ENCODE data around the gene OSBPL5.

The OSBPL5 gene

GRCh38 chr11:3055891-3056290 is 109.2 kb downstream of the OSBPL5 start:
- H3K4me1 ChIP-seq (ENCODE audit: insufficient read depth, poor library complexity, severe bottlenecking): peaks cover 20% of the 10 kb centered on the region
- TF ChIP-seq, protein P1, sequence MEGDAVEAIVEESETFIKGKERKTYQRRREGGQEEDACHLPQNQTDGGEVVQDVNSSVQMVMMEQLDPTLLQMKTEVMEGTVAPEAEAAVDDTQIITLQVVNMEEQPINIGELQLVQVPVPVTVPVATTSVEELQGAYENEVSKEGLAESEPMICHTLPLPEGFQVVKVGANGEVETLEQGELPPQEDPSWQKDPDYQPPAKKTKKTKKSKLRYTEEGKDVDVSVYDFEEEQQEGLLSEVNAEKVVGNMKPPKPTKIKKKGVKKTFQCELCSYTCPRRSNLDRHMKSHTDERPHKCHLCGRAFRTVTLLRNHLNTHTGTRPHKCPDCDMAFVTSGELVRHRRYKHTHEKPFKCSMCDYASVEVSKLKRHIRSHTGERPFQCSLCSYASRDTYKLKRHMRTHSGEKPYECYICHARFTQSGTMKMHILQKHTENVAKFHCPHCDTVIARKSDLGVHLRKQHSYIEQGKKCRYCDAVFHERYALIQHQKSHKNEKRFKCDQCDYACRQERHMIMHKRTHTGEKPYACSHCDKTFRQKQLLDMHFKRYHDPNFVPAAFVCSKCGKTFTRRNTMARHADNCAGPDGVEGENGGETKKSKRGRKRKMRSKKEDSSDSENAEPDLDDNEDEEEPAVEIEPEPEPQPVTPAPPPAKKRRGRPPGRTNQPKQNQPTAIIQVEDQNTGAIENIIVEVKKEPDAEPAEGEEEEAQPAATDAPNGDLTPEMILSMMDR (IDR thresholded peaks at IDR 0.05; ENCODE audit: poor library complexity, severe bottlenecking): no peak
- DNase-seq (ENCODE audit: low spot score): no peak

DNA sequence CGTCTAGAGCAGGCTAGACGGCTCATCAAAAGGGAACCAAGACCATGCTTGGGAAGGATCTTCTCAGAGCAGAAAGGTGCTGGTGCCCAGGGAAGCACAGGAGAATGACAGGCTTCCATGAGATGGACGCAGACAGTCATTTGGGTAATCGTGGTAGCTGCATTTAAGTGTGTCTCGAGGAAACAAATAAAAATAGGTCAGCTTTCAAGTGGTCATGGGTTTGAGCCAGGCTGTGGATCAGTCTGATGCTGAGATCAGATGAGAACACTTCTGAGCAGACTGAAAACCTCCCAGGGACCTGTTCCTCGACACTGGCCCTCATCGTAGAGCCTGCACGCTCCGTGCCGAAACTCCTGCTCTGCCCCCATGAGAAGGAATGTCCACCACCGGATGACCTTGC is 112.5 kb downstream of the OSBPL5 start:
- no peak for DNase-seq (ENCODE audit: low spot score)
- peaks cover 15% of the 10 kb centered on the region for H3K4me1 ChIP-seq (ENCODE audit: insufficient read depth, poor library complexity, severe bottlenecking)
- H3K27ac ChIP-seq (ENCODE audit: poor library complexity, severe bottlenecking): no peak overlapping the region
- H3K27me3 ChIP-seq (ENCODE audit: insufficient read depth, poor library complexity, severe bottlenecking): no peaks in the 10 kb centered on the region
- peaks cover 54% of the 10 kb centered on the region for H3K36me3 ChIP-seq (ENCODE audit: low read depth)
- no peak for ATAC-seq (ENCODE audit: low read depth)
- H3K9me3 ChIP-seq (ENCODE audit: severe bottlenecking): no peaks in the 10 kb centered on the region
- TF ChIP-seq, protein P1 (IDR thresholded peaks at IDR 0.05; ENCODE audit: poor library complexity, severe bottlenecking): no peak
- no peak overlapping the region for H3K4me3 ChIP-seq (ENCODE audit: severe bottlenecking)

More at GRCh38 chr11:3055891-3056290, 109.2 kb downstream of the OSBPL5 start:
- no peak for ATAC-seq (ENCODE audit: low read depth)
- H3K4me3 ChIP-seq (ENCODE audit: severe bottlenecking): peak overlapping the region; percentile 86
- H3K36me3 ChIP-seq (ENCODE audit: low read depth): peaks cover 41% of the 10 kb centered on the region
- H3K27ac ChIP-seq (ENCODE audit: poor library complexity, severe bottlenecking): peak overlapping the region; percentile 61
- H3K27me3 ChIP-seq (ENCODE audit: insufficient read depth, poor library complexity, severe bottlenecking): no peaks in the 10 kb centered on the region
- no peaks in the 10 kb centered on the region for H3K9me3 ChIP-seq (ENCODE audit: severe bottlenecking)

- DNase-seq (ENCODE audit: low spot score) (no peak), ATAC-seq (ENCODE audit: low read depth) (no peak)
- TF ChIP-seq, protein P1 (IDR thresholded peaks at IDR 0.05; ENCODE audit: poor library complexity, severe bottlenecking): no peak
- Histone ChIP-seq H3K27me3 (ENCODE audit: insufficient read depth, poor library complexity, severe bottlenecking) (no peaks in the 10 kb centered on the region), H3K27ac (ENCODE audit: poor library complexity, severe bottlenecking) (no peak overlapping the region), H3K9me3 (ENCODE audit: severe bottlenecking) (no peaks in the 10 kb centered on the region), H3K4me3 (ENCODE audit: severe bottlenecking) (no peak overlapping the region), H3K4me1 (ENCODE audit: insufficient read depth, poor library complexity, severe bottlenecking) (peaks cover 15% of the 10 kb centered on the region), H3K36me3 (ENCODE audit: low read depth) (peaks cover 59% of the 10 kb centered on the region)
Observed at GRCh38 chr11:3052109-3052479, 113.0 kb downstream of the OSBPL5 start.

DNA sequence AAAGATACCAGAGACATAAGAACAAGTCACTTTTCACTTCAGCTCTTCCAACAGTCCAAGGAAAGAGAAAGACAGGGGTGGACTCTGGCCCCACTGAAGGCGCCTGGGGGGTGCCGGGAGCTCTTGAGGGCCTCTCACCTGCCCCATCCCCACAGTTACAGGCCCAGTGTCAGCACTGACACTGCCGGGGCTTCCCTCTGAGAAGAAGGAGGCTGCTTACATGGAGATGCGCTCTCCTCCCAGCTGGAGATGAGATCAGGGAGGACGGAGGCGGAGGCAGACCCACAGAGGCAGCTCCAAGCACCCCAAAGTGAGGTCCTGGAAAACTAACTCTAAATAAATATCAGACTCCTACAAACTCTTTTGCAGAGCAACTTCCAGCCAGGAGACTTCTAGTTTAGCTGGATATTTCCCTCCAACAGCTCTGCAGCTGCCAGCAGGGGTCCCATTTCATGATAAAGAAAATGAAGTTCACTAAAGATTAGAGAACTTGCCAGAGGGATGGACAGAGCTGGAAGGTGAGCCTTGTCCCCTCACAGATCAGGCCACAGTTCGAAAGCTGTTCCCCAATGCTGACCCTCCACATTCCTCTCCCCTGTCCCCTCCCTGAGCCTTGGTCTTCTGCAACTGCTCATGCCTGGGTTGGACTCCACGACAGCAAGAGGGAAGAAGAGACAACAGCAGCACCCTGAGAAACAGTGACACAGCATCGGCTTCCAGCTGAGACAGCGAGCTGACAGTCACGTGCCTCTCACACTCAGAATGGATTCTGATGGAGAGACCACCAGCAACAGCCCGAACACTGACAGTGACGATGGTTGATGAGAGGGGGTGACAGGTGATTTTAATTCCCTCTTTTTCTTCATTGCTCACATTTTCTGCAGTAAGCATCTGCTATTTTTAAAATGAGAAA is 113.7 kb downstream of the OSBPL5 start:
- H3K4me3 ChIP-seq (ENCODE audit: severe bottlenecking): no peak overlapping the region
- ATAC-seq (ENCODE audit: low read depth) (no peak), DNase-seq (ENCODE audit: low spot score) (no peak)
- TF ChIP-seq, protein P1 (IDR thresholded peaks at IDR 0.05; ENCODE audit: poor library complexity, severe bottlenecking): no peak
- H3K4me1 ChIP-seq (ENCODE audit: insufficient read depth, poor library complexity, severe bottlenecking): peaks cover 15% of the 10 kb centered on the region
- H3K36me3 ChIP-seq (ENCODE audit: low read depth): peaks cover 65% of the 10 kb centered on the region
- H3K27me3 ChIP-seq (ENCODE audit: insufficient read depth, poor library complexity, severe bottlenecking): no peaks in the 10 kb centered on the region
- H3K9me3 ChIP-seq (ENCODE audit: severe bottlenecking): no peaks in the 10 kb centered on the region
- peak overlapping the region; percentile 32 for H3K27ac ChIP-seq (ENCODE audit: poor library complexity, severe bottlenecking)
